Ishikawa (cell line): ENCODE measurements around the gene CMSS1.

Experiments used
- CEBPB ChIP-seq: IDR thresholded peaks from 2 replicates; pipeline ENCODE4 v1.6.1; 2012
- CREB1 ChIP-seq: IDR thresholded peaks from 2 replicates; pipeline ENCODE4 v1.6.1; 2012; ENCODE audit warnings: low read depth
- EP300 ChIP-seq: IDR thresholded peaks from 2 replicates; pipeline ENCODE4 v1.6.1; 2012; ENCODE audit warnings: borderline replicate concordance
- FOXM1 ChIP-seq: IDR thresholded peaks from 2 replicates; pipeline ENCODE4 v1.6.1; 2012; ENCODE audit warnings: low read depth, borderline replicate concordance
- MAX ChIP-seq: IDR thresholded peaks from 2 replicates; pipeline ENCODE4 v1.6.1; 2012
- NFIC ChIP-seq: IDR thresholded peaks from 2 replicates; pipeline ENCODE4 v1.6.1; 2012
- RAD21 ChIP-seq: IDR thresholded peaks from 2 replicates; pipeline ENCODE4 v1.6.1; 2012; ENCODE audit warnings: low read depth
- REST ChIP-seq: IDR thresholded peaks from 2 replicates; pipeline ENCODE4 v1.6.1; 2012; ENCODE audit warnings: low read depth, mild to moderate bottlenecking
- TAF1 ChIP-seq: IDR thresholded peaks from 2 replicates; pipeline ENCODE4 v1.6.1; 2012; ENCODE audit warnings: low read depth, mild to moderate bottlenecking
- TCF12 ChIP-seq: IDR thresholded peaks from 2 replicates; pipeline ENCODE4 v1.6.1; 2012; ENCODE audit warnings: low read depth
- TEAD4 ChIP-seq: IDR thresholded peaks from 2 replicates; pipeline ENCODE4 v1.6.1; 2012
- YY1 ChIP-seq: IDR thresholded peaks from 2 replicates; pipeline ENCODE4 v1.6.1; 2012; ENCODE audit warnings: low read depth
- ZBTB7A ChIP-seq: IDR thresholded peaks from 2 replicates; pipeline ENCODE4 v1.6.1; 2012; ENCODE audit warnings: low read depth

- TF ChIP-seq REST (no peak), MAX (no peak), TAF1 (no peak), CEBPB (no peak), EP300 (no peak), RAD21 (no peak), YY1 (no peak), TCF12 (no peak), NFIC (no peak), FOXM1 (no peak), TEAD4 (no peak), ZBTB7A (no peak), CREB1 (no peak)
Measured at GRCh38 chr3:100030346-100030745, 212.7 kb downstream of the CMSS1 start.
